Right ventricle myocardium superior (tissue), 1 donor: Measurements from ENCODE around the gene PNPLA7. TPM values are rescaled to one million over a fixed set of nuclear protein-coding genes. Genes with fewer than 3 reads are reported as not detected.

Experiments used
- ATAC-seq: fragments of 200-7000 bp; cut with Tn5 transposase; one replicate; pipeline ENCODE4 v1.9.1; 2020; ENCODE audit warnings: mild to moderate bottlenecking; ENCODE audit not compliant: poor library complexity
- DNase-seq: peaks from one replicate; pipeline ENCODE4 v3.0.0-alpha.2; 2020
- intact Hi-C: fragments of 100-400 bp; cut with DNase I; formaldehyde crosslinking; loops from one replicate; pipeline ENCODE4 v1.11.2; 2022
- total RNA-seq: library from RNA; stranded (reverse); fragmentation: NEBNext Ultra II Directional; extraction: Animal tissue kit (Norgen Biotek cat#: 25700); gene quantifications from one replicate; pipeline ENCODE4 v1.2.1, GENCODE V29; 2021
- donor health status: DM: no; HTN: yes; CAD: no; lungs with severe emphysema.

PNPLA7 gene
- total RNA-seq, 1 donor from 2014 or later: 12.2 TPM

GRCh38 chr9:137502008-137502911 is 47.9 kb downstream of the PNPLA7 start:
- DNase-seq: no peak
- intact Hi-C loops: no loop called here
- ATAC-seq: no peak

DNA sequence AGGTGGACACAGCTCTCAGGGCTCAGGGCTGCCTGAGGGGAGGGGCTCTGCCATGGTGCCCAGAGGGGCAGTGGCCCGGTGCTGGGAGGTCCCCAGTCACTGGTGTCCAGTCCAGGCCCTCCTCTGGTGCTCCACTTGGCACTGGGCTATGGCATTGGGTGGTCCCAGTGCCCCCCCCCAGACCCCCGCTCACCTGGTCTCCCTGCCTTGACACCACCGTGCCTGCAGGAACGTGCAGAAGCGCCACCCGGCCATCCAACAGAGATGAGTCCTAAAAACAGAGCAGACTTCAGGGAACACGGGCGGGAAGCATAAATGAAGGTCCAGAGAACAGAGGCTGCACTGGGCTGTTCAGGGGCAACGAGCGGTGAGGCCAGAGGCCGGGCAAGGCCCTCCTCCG is 48.7 kb downstream of the PNPLA7 start:
- intact Hi-C loops: no loop called here
- no peak for ATAC-seq

GRCh38 chr9:137500666-137501397 is 49.4 kb downstream of the PNPLA7 start:
- DNase-seq (no peak), ATAC-seq (no peak)
- intact Hi-C loops: no loop called here

More for the DNA sequence above, 48.7 kb downstream of the PNPLA7 start:
- peak; percentile 35 for DNase-seq

DNA sequence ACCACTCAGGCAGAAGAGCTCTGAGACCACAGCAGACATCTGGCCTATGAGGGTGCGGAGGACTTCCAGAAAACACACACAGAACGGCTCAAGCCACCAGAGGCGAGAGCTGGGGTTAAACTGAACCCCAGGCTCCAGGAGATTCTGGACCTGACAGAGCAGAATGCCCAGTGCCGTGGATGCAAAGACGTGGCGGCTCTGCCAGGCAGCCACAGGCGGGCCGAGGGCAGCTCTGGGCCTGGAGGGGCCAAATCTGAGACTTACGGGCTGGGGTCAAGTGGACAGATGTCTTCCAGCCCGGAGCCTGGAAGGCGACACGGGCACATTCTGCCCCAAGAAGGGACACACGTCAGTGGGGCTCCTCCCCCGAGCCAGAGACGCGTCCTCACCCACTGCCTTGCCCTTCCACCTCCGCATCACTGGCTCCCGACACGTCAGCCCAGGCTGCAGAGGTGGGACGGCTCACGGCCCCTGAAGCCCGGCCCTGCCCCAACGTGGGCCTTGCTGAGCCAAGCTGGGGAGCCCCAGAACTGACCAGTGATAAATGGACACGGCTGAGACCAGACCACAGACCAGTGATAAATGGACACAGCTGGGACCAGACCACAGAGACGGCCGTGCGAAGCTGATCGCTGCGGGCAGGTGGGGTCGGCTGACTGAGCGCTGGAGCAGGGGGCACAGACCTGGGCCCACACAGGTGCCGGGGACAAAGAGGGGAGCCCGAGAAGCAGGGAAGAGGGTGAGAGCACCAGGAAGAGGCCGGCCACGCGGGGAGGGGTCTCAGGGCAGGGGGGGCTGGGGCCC is 50.1 kb downstream of the PNPLA7 start:
- DNase-seq (peak; percentile 25), ATAC-seq (no peak)
- intact Hi-C loops: no loop called here

GRCh38 chr9:137499416-137499815 is 50.8 kb downstream of the PNPLA7 start:
- DNase-seq (no peak), ATAC-seq (no peak)
- intact Hi-C loops: no loop called here

DNA sequence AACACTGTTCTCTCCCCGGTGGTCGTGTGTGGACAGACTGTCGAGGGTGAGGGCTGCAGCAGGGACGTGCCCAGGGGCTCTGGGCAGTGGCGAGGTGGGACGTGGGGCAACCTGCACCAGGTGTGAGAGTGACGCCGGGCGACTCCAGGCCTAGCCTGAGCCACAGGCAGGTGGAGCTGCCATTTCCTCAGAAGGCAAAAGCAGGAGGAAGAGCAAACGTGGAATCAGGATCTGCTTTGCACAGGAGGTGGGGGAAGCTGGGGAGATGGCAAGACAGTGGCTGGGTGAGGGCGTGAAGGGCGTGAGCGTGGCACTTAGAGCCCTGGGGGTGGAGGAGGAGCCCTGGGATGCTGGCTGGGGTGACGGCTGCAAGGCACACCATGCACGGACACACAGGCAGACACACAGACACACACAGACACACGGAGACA is 51.5 kb downstream of the PNPLA7 start:
- DNase-seq (no peak), ATAC-seq (no peak)
- intact Hi-C loops: no loop called here

DNA sequence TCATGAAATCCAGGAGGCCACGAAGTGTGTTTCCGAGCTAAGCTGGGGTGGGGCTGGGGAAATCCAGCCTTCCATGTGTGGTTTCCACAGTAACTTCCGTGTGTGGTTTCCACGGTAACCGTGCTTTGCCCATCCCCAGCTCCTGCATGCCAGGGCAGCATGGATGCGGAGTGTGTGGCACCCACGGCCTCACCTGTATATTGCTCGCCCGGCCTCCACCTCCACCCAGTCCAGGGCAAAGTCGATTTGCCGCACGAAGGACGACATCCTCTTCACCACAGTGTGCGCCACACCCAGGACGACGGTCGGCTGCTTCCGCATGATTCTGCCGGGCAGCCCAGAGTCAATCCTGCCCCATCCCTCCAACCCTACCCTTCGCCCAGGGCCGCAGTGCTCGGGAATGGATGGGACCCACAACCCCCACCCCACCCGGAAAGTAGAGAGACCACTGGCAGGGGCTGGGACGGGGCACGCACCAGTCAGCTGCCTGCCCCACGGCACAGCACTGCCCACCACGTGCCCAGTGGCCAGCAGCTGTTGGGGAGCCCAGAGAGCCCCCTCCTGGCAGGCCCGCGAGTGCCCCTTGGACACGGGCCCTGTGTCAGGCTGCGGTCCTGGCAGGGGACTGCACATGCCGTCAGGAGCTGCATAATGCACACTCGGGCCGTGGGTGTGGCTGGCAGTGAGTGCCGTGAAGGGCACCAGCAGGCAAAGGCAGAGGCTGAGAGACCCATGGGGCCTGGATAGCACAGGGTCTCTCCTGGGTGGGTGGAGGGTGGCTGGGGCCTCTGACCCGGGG is 52.1 kb downstream of the PNPLA7 start:
- intact Hi-C loops: no loop called here
- ATAC-seq: no peak
- peak; percentile 33 for DNase-seq

DNA sequence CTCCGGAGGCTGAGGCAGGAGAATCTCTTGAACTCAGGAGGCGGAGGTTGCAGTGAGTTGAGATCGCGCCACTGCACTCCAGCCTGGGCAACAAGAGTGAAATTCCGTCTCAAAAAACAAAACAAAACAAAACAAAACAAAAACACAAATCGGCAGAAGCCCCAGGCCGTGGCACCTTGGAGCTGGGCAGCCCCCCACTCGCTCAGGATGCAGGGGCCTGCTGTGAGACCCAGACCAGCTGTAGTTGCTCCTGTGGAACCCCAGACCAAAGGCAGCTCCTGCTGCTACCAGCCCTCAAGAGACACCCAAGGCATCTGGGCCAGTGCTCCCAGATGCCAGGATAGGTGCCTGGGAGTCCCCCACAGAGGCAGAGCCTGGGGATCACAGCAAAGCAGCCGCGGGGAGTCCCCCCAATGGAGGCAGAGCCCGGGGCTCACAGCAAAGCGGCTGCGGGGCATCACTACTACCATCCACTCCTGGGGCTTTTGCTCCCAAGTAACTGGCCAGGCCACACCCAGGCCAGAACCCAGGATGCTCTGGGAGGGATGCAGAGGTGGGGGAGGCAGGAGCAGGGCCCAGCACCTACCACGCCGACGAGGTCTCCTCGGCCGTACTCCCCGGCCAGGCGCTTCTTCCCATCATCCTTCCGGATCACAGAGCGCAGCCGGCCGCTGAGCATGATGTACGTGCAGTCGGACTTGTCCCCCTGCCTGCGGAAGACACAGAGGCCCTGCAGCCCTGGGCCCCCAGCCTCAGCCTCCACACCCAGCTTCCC is 53.4 kb downstream of the PNPLA7 start:
- intact Hi-C loops: no loop called here
- DNase-seq: peak; percentile 24
- ATAC-seq: no peak

- DNase-seq (peak; percentile 61), ATAC-seq (peak; percentile 80)
- intact Hi-C loops: no loop called here
Observed at GRCh38 chr9:137494550-137495351, 55.5 kb downstream of the PNPLA7 start.

DNA sequence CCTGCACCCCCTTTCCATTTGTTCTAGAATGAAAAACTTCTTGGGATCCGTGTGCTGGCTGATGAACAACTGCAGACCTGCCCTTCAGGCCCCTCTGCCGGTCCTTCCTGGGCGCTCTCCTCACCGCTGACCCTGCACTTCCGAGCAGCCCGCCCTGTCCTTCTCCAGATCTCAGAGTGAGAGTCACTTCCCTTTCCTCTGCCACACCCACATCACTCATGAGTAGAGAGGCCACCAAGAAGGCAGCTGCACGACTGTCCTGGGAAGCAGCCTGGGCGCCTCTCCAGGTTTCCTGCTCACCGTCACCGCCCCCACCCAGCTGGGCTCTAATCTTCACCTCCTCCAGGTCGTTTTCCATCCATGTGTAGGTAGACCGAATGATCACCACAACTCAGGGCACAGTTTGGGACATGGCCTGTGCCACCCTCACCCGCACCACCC is 56.1 kb downstream of the PNPLA7 start:
- peak; percentile 44 for ATAC-seq
- no peak for DNase-seq
- intact Hi-C loops: no loop called here

GRCh38 chr9:137493364-137494103 is 56.7 kb downstream of the PNPLA7 start:
- intact Hi-C loops: no loop called here
- no peak for DNase-seq
- ATAC-seq: peak; percentile 26

DNA sequence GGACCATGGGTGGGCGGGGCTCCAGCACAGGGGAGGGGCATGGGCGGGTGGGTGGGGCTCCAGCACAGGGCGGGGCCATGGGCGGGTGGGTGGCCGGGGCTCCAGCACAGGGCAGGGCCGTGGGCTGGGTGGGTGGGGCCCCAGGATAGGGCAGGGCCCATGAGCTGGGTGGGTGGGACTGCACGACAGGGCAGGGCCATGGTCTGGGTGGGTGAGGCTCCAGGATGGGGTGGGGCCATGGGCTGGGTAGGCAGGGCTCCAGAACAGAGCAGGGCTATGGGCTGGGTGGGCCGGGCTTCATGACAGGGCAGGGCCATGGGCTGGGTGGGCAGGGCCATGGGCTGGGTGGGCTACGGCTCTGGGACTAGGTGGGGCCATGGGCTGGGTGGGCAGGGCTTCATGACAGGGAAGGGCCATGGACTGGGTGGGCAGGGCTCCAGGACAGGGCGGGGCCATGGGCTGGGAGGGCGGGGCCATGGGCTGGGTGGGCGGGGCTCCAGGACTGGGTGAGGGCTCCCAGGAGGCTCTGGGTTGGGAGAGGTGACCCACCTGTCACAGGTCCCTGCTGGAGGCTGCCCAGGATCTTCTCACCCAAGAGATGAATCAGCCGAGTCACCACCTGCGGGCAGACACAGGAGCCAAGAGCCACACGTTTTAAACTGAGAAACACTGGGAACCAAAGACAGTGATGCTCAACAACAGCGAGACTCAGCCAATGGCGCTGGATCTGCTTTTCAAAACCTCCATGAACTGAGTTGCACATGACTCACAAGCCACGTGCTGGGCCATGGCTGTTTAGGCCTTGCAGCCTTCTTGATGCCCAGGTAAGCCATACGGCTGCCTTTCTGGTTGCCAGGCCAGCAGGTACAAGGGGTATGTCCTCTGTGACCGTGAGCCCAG is 57.5 kb downstream of the PNPLA7 start:
- intact Hi-C loops: no loop called here
- no peak for ATAC-seq
- DNase-seq: peak; percentile 33

DNA sequence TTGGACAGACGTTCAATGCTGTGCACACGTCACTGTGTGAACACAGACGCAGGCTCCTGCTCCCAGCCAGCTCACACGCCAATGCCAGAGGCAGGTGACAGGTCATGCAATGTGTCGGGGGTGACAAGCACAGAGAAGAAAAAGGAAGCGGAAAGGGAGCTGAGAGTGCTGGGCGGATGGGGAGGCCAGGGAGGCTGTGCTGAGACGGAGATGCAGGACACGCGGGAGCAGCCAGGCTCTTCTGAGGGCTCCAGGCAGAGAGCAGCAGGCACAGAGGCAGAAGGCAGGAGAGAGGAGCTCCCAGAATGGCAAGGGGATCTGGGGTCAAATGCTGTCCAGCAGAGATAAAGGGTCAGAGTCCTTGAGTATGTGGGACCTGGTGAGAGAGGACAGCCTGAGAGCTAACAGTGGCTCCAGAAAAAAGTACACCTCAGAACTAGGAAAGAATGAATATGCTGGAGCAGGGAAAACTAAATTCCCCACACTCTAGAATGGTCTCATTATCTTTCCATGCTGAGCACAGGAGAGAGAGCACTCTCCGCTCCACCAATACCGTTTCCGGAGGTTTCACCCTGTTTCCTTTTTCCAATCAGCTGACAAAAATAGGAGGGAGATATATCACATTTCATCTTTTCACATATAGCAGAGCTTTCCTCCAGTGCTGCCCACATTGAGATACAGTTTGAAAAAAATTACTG is 58.3 kb downstream of the PNPLA7 start:
- DNase-seq: peak; percentile 24
- intact Hi-C loops: no loop called here

GRCh38 chr9:137490532-137491186 is 59.5 kb downstream of the PNPLA7 start:
- intact Hi-C loops: no loop called here
- DNase-seq: peak; percentile 6
- ATAC-seq: no peak

More for the DNA sequence above, 58.3 kb downstream of the PNPLA7 start:
- ATAC-seq: no peak
